HuH-7 (cell line): ENCODE measurements around the gene DNAAF1.
"Not testable (repeated sequence)": the region's sequence is repeated elsewhere in the genome, so short reads cannot be mapped to it uniquely, and the experiment has no call there.

Source experiments
- DNase-seq: peaks from one replicate; pipeline ENCODE4 v3.0.0; 2011; ENCODE audit warnings: low spot score

DNAAF1 gene

GRCh38 chr16:84184775-84185174, 39.7 kb downstream of the DNAAF1 start:
- no peak for DNase-seq

GRCh38 chr16:84186685-84187437, 41.8 kb downstream of the DNAAF1 start, which contains the start of gene TAF1C:
TAF1C (minus strand) TSS chr16:84187057; CDS start chr16:84184988, 2,069 bp downstream.
- peak; percentile 98 for DNase-seq

- DNase-seq: no peak
These were observed 45.8 kb downstream of the DNAAF1 start, which contains the start of gene ADAD2 for GRCh38 chr16:84190731-84191388. ADAD2 (plus strand) TSS chr16:84191157; CDS start chr16:84191231, 74 bp downstream.

DNA sequence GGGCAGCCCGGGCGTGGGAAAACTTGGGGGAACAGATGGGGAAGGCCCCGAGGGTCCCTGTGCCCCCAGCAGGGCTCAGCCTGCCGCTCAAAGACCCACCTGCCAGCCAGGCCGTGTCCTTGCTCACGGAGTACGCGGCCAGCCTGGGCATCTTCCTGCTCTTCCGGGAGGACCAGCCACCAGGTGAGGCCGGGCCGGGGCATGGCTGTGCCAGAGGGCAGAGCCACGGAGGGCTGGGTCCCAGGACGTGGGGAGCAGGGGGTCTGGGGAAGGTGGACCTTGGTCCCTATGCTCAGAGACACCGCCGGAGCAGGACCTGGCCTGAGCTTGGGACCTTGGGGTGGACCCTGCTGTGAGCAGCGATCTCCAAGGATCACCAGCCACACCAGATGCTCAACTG, 46.4 kb downstream of the DNAAF1 start:
- no peak for DNase-seq

GRCh38 chr16:84193480-84193879, 48.4 kb downstream of the DNAAF1 start:
- no peak for DNase-seq

- no peak for DNase-seq
These were observed 48.9 kb downstream of the DNAAF1 start for GRCh38 chr16:84194018-84194417.

DNA sequence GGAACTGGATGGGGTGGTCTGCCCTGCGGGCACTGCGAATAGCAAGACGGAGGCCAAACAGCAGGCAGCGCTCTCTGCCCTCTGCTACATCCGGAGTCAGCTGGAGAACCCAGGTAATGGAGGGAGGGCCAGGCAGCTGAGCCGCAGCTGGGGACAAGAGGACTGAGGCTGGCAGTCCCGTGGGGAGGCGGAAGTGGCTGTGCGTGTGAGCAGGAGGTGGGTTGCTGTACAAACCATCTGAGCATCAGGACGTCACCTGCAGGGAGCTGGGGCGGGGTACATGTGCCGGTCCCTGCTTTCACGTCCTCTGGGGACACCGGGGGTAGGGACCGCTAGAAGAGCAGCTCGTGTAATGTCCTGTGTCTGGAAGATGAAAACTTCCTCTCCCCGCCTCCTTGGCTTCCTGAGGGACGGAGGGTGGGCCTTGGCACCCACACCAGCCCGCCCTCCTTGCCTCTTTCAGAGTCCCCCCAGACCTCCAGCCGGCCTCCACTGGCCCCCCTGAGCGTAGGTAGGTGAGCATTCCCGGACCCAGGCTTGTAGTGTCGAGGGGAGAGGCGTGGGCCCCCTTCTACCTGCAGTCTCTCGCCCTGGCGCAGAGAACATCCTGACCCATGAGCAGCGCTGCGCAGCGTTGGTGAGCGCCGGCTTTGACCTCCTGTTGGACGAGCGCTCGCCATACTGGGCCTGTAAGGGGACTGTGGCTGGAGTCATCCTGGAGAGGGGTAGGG, 49.5 kb downstream of the DNAAF1 start:
- no peak for DNase-seq

DNA sequence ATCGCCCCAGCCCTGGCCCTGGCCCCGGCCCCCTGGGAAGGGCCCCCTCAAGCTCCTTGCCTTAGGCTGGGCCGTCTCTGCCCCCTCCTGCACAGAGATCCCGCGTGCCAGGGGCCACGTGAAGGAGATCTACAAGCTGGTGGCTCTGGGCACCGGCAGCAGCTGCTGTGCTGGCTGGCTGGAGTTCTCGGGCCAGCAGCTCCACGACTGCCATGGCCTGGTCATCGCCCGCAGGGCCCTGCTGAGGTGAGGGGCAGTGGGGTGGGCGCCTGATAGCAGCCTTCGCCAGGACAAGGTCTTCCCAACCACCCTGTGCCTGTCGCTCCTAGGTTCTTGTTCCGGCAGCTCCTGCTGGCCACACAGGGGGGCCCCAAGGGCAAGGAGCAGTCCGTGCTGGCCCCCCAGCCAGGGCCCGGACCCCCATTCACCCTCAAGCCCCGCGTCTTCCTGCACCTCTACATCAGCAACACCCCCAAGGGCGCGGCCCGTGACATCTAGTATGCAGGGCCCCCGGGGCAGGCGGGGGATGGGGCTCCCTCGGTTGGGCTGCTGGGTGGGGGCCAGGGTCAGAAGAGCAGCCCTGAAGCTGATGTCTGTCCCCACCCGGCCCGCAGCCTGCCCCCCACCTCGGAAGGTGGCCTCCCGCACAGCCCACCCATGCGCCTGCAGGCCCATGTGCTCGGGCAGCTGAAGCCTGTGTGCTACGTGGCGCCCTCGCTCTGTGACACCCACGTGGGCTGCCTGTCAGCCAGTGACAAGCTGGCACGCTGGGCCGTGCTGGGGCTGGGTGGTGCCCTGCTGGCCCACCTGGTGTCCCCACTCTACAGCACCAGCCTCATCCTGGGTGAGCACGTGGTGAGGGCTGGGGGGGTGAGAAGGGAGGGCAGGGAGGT, 50.3 kb downstream of the DNAAF1 start:
- no peak for DNase-seq

- DNase-seq: no peak
These were observed 51.0 kb downstream of the DNAAF1 start for GRCh38 chr16:84196101-84196500.

- no peak for DNase-seq
These were observed 51.8 kb downstream of the DNAAF1 start for GRCh38 chr16:84196727-84197394.

- DNase-seq: no peak
These were observed 52.5 kb downstream of the DNAAF1 start for GRCh38 chr16:84197466-84198128.

DNA sequence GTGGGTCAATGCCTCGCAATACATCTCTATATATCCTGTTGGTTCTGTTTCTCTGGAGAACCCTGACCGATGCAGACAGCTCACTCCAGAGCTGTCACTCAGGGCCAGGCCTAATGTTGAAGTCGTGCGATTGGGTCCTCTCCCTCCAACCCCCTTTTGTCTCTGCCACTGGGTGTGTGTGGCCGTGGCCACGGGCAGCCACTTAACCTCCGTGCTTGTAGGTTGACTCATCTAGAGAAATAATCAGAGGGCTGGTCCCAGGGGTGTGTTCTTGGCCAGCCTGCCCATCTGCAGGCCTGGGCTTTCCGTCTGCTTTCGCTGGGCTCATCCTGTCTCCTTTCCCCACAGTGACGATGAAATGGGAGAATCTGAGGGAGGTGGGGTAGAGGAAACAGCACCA, 53.3 kb downstream of the DNAAF1 start:
- DNase-seq: no peak

DNA sequence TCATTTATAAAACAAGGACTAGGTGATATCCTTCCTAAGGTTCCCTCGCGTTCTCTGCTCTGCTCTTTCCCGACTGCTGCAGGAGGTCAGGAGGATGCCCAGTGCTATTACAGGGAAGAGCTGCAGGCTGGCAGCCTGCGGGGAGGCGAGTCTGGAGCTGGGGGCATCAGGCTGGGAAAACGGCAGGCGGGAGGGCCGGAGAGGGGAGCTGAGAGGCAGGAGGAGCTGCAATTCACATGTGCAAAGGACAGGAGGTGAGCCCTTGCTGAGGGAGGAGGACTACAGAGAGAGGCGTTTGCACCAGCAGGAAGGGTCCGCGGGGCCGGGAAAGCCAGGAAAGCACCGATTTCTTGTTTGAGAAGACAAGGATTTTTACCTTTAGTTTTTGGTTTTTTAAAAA, 54.0 kb downstream of the DNAAF1 start:
- no peak for DNase-seq

GRCh38 chr16:84199861-84200260, 54.8 kb downstream of the DNAAF1 start:
- DNase-seq: no peak

DNA sequence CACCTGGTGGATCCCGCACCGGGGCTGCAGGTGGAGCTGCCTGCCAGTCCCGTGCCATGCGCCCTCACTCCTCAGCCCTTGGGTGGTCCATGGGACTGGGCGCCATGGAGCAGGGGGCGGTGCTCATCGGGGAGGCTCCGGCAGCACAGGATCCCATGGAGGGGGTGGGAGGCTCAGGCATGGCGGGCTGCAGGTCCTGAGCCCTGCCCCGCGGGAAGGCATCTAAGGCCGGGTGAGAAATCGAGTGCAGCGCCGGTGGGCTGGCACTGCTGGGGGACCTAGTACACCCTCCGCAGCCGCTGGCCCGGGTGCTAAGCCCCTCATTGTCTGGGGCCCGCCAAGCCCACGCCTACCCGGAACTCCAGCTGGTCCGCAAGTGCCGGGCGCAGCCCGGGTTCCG, 59.4 kb downstream of the DNAAF1 start:
- not testable (repeated sequence) for DNase-seq

DNA sequence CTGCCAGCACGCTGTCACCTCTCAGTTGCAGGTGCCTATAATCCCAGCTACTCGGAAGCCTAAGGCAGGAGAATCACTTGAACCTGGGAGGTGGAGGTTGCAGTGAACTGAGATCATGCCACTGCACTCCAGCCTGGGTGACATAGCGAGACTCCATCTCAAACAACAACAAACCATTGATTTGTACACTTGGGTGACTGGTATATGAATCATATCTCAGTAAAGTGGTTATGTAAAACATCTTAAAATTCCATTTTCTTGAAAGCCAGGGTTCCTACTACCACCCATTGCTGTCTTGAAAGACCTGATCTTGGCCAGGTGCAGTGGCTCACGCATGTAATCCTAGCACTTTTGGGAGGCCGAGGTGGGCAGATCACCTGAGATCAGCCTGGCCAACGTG, 60.0 kb downstream of the DNAAF1 start:
- not testable (repeated sequence) for DNase-seq

DNA sequence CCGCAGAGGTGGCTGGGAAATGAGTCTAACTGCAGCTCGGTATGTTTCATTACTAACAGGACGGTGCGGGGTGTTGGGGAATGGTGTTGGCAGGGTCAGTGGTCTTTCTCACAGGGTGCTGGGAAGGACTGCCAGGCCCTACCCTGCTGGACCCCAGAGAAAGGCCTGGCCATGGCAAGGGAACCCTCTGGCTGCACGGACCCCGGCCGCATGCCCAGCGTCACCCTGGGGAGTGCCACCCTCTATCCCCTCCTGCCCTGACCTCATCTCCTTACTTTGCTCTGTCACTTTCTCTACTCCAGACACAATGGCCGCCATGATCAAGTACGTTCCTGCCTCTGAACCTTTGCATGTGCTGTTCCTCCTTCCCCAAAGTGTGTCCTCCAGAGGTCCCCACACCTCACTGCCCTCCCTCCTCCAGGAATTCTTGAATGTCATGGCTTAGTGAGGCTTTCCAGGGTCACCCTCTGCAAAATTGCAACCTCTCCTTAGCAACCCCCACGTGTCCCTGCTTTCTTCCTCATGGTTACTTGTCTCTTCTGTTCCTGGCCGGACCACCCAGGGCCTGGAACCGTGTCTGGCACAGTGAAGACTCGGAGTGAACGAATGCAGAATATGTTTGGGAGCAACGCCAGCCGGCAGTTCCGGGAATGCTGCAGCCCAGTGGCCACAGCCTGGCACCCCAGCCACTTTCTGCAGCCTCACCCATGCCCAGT, 61.0 kb downstream of the DNAAF1 start:
- DNase-seq: no peak

DNA sequence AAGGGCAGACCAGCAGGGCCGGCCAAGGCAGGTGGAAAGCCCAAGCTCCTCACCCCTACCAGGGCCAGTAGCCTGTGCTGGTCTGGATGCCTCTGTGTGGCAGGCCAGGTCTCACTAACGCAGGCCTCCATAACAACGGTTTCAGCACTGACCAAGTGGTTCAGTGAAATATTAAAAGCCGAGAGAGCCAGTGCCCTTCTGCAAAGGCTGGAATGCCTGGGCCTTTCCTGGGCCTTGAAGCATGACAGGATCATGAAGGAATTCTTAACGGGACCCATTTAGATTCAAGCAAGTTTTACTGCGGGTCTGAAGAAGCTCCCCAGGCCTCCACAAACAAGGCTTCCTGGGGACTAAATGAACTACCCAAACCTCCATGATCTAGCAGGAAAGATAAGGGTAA, 62.1 kb downstream of the DNAAF1 start:
- no peak for DNase-seq

DNA sequence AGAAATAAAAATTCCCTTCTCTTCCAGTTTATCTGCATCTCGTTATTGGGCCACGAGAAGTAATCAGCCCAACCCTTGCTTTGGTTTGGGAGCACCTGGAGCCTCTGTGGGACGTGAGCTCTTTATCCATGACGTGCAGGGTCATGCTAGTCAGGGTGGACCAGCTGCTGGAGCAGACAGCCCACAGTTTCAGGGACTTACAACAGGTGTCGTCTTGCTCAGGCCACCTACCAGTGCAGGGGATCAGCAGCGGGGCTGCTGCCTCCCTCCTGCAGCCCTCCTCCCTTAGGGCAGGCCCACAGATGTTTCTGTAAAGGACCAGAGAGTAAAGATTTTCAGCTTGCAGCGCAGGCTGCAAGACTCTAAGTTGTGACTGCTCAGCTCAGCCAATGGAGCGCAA, 62.8 kb downstream of the DNAAF1 start:
- DNase-seq: no peak

DNA sequence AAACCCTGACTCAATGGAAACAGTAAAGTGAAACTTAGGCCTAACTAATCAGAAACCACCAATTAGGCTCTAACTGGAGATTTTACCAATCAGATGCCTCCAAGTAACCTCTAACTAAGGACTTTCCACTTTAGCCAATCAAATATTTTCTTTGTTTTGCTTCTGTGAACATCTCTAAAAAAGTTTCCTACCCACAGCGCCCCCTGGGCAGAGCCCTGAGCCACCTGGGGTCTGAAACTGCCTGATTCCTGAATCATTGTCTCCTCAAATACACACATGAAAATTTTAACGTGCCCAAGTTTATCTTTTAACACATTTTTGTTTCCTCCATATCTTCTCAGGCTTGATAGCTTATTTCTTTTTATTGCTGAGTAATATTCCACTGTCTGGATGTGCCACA, 64.9 kb downstream of the DNAAF1 start:
- DNase-seq: no peak
